GM21528 (cell line): Measurements from ENCODE around the gene ESYT3.

Experiments used
- ATAC-seq: cut with Tn5 transposase; IDR thresholded peaks from one replicate; pipeline ENCODE4 v1.9.1; 2021; ENCODE audit warnings: mild to moderate bottlenecking, moderate library complexity; ENCODE audit not compliant: unreplicated experiment, low FRiP score

Gene ESYT3

GRCh38 chr3:138434276-138434874 is at the start of gene ESYT3:
ESYT3 (plus strand) TSS chr3:138434616; CDS start chr3:138434799, 183 bp downstream.
- ATAC-seq, result no peak

- no peak for ATAC-seq
Observed at GRCh38 chr3:138384976-138385375, 49.4 kb upstream of the ESYT3 start.

GRCh38 chr3:138389144-138389601 is 45.2 kb upstream of the ESYT3 start:
- no peak for ATAC-seq

- no peak for ATAC-seq
Observed at GRCh38 chr3:138389841-138390581, 44.4 kb upstream of the ESYT3 start.

- no peak for ATAC-seq
Observed at GRCh38 chr3:138390582-138390932, 43.9 kb upstream of the ESYT3 start.

- no peak for ATAC-seq
Observed at GRCh38 chr3:138394156-138394555, 40.3 kb upstream of the ESYT3 start.

- ATAC-seq, result no peak
Observed at GRCh38 chr3:138394686-138395085, 39.7 kb upstream of the ESYT3 start.

GRCh38 chr3:138395865-138396751 is 38.3 kb upstream of the ESYT3 start:
- ATAC-seq, result no peak

- ATAC-seq, result no peak
Observed at GRCh38 chr3:138396752-138397410, 37.5 kb upstream of the ESYT3 start.

- no peak for ATAC-seq
Observed at GRCh38 chr3:138397983-138398382, 36.4 kb upstream of the ESYT3 start.

- ATAC-seq, result no peak
Observed at GRCh38 chr3:138398791-138399575, 35.4 kb upstream of the ESYT3 start.

GRCh38 chr3:138399766-138400165 is 34.6 kb upstream of the ESYT3 start:
- ATAC-seq, result no peak

- no peak for ATAC-seq
Observed at GRCh38 chr3:138400651-138401070, 33.8 kb upstream of the ESYT3 start.

- no peak for ATAC-seq
Observed at GRCh38 chr3:138401834-138402233, 32.6 kb upstream of the ESYT3 start.

- no peak for ATAC-seq
Observed at GRCh38 chr3:138404121-138404520, 30.3 kb upstream of the ESYT3 start.

- no peak for ATAC-seq
Observed at GRCh38 chr3:138405001-138405400, 29.4 kb upstream of the ESYT3 start.

- ATAC-seq, result no peak
Observed at GRCh38 chr3:138405486-138405885, 28.9 kb upstream of the ESYT3 start.

- ATAC-seq, result no peak
Observed at GRCh38 chr3:138406606-138407005, 27.8 kb upstream of the ESYT3 start.

- no peak for ATAC-seq
Observed at GRCh38 chr3:138407236-138407907, 27.0 kb upstream of the ESYT3 start.
